Right atrium auricular region (tissue), 2 donors: ENCODE results near the gene BSN. TPM values are rescaled to one million over a fixed set of nuclear protein-coding genes. Genes with fewer than 3 reads are reported as not detected.
A peak's percentile ranks its signal among the peaks of the same experiment; 100 is the strongest.
"Not testable (repeated sequence)": the region's sequence is repeated elsewhere in the genome, so short reads cannot be mapped to it uniquely, and the experiment has no call there.

Experiments
- DNase-seq: peaks from one replicate; pipeline ENCODE4 v3.0.0-alpha.2; 2019; ENCODE audit warnings: low spot score
- H3K27ac ChIP-seq, 2 donors: fragments of 200-600 bp; sonication (generic); 1 replicate in 1 of 2; 2 replicates in 1 of 2; pipeline ENCODE4 v1.5.1; 2016 to 2019
- H3K27me3 ChIP-seq, 2 donors: fragments of 200-600 bp; sonication (generic); one replicate each; pipeline versions ENCODE4 v1.5.1 to v1.6.0; 2017 to 2019
- H3K36me3 ChIP-seq: fragments of 200-600 bp; sonication (generic); one replicate; pipeline ENCODE4 v1.5.1; 2016
- H3K4me1 ChIP-seq, 2 donors: fragments of 200-600 bp; sonication (generic); one replicate each; pipeline versions ENCODE4 v1.5.1 to v1.6.0; 2017 to 2019
- H3K4me3 ChIP-seq, 2 donors: fragments of 200-600 bp; sonication (generic); 1 replicate in 1 of 2; 2 replicates in 1 of 2; pipeline ENCODE4 v1.5.1; 2017 to 2019; ENCODE audit warnings: mild to moderate bottlenecking in 1 of 2, moderate library complexity in 1 of 2
- H3K9me3 ChIP-seq, 2 donors: fragments of 200-600 bp; sonication (generic); one replicate each; pipeline ENCODE4 v1.5.1; 2019
- CTCF ChIP-seq, 2 donors: fragments of 200-600 bp; sonication (generic); IDR thresholded peaks; one replicate each; pipeline ENCODE4 v1.5.1; 2019; ENCODE audit warnings: antibody characterized with exemption in 2 of 2
- total RNA-seq, 2 donors: library from RNA; depleted of rRNA; stranded (reverse); fragments of >200 nt; gene quantifications; one replicate each; pipeline ENCODE4 v1.1.0, GENCODE V29; 2016

The BSN gene
- total RNA-seq, 2 donors from 2014 or later = 0.41 to 0.63 TPM

GRCh38 chr3:49680493-49681231 is 126.4 kb downstream of the BSN start:
- Histone ChIP-seq H3K27ac (no peak overlapping the region), H3K9me3 (no peaks in the 10 kb centered on the region), H3K4me1 (no peaks in the 10 kb centered on the region), H3K4me3 (no peak overlapping the region), H3K36me3 (peaks cover 81% of the 10 kb centered on the region), H3K27me3 (no peaks in the 10 kb centered on the region)
- TF ChIP-seq CTCF (IDR thresholded peaks at IDR 0.05) = no peak
- no peak for DNase-seq

- no peaks in the 10 kb centered on the region for H3K27me3 ChIP-seq
- peaks cover 76% of the 10 kb centered on the region for H3K36me3 ChIP-seq
Measured at GRCh38 chr3:49681232-49681522, 126.9 kb downstream of the BSN start.

GRCh38 chr3:49681543-49681942 is 127.3 kb downstream of the BSN start:
- TF ChIP-seq CTCF (IDR thresholded peaks at IDR 0.05) = no peak
- no peaks in the 10 kb centered on the region for H3K9me3 ChIP-seq
- peaks cover 72% of the 10 kb centered on the region for H3K36me3 ChIP-seq
- H3K4me3 ChIP-seq = no peak overlapping the region
- peaks cover 0 to 7% of the 10 kb centered on the region in 2 donors for H3K4me1 ChIP-seq
- no peak overlapping the region for H3K27ac ChIP-seq
- no peaks in the 10 kb centered on the region for H3K27me3 ChIP-seq
- no peak for DNase-seq

More at GRCh38 chr3:49681232-49681522, 126.9 kb downstream of the BSN start:
- H3K4me3 ChIP-seq = no peak overlapping the region
- no peak overlapping the region for H3K27ac ChIP-seq
- peaks cover 0 to 4% of the 10 kb centered on the region in 2 donors for H3K4me1 ChIP-seq
- H3K9me3 ChIP-seq = no peaks in the 10 kb centered on the region
- TF ChIP-seq CTCF (IDR thresholded peaks at IDR 0.05) = no peak
- DNase-seq = no peak

GRCh38 chr3:49683162-49683561 is 128.9 kb downstream of the BSN start:
- H3K4me3 ChIP-seq = no peak overlapping the region
- peaks cover 56% of the 10 kb centered on the region for H3K36me3 ChIP-seq
- no peak for TF ChIP-seq CTCF (IDR thresholded peaks at IDR 0.05)
- no peaks in the 10 kb centered on the region for H3K27me3 ChIP-seq
- no peak overlapping the region for H3K27ac ChIP-seq
- H3K4me1 ChIP-seq = peaks cover 0 to 13% of the 10 kb centered on the region in 2 donors
- DNase-seq = no peak
- no peaks in the 10 kb centered on the region for H3K9me3 ChIP-seq

- DNase-seq, H3K4me3 ChIP-seq, H3K27me3 ChIP-seq, H3K27ac ChIP-seq, H3K9me3 ChIP-seq: not testable (repeated sequence)
- Histone ChIP-seq H3K36me3 (peaks cover 43% of the 10 kb centered on the region), H3K4me1 (peaks cover 0 to 23% of the 10 kb centered on the region in 2 donors)
Measured at GRCh38 chr3:49684453-49684852, 130.2 kb downstream of the BSN start.

GRCh38 chr3:49685103-49685502 is 130.8 kb downstream of the BSN start:
- DNase-seq, H3K9me3 ChIP-seq, H3K27ac ChIP-seq, H3K4me3 ChIP-seq, H3K27me3 ChIP-seq: not testable (repeated sequence)
- peaks cover 0 to 27% of the 10 kb centered on the region in 2 donors for H3K4me1 ChIP-seq
- peaks cover 38% of the 10 kb centered on the region for H3K36me3 ChIP-seq

- peak overlapping the region in 1 of 2 donors; percentile 42 for H3K4me3 ChIP-seq
- not testable (repeated sequence) for DNase-seq
Measured at GRCh38 chr3:49685846-49686245, 131.6 kb downstream of the BSN start.

GRCh38 chr3:49686346-49686745 is 132.1 kb downstream of the BSN start:
- not testable (repeated sequence) for DNase-seq, H3K9me3 ChIP-seq, H3K27me3 ChIP-seq
- Histone ChIP-seq H3K27ac (peak overlapping the region in 1 of 2 donors; percentile 21), H3K4me3 (peak overlapping the region; percentile 29 to 42), H3K4me1 (peaks cover 0 to 39% of the 10 kb centered on the region in 2 donors), H3K36me3 (peaks cover 25% of the 10 kb centered on the region)

More at GRCh38 chr3:49685846-49686245, 131.6 kb downstream of the BSN start:
- H3K9me3 ChIP-seq, H3K27me3 ChIP-seq, H3K27ac ChIP-seq: not testable (repeated sequence)
- H3K4me1 ChIP-seq = peaks cover 0 to 34% of the 10 kb centered on the region in 2 donors
- H3K36me3 ChIP-seq = peaks cover 30% of the 10 kb centered on the region

GRCh38 chr3:49686769-49687423 is 132.6 kb downstream of the BSN start:
- Histone ChIP-seq H3K27ac (peak overlapping the region; percentile 10 to 21), H3K4me1 (peaks cover 0 to 44% of the 10 kb centered on the region in 2 donors), H3K36me3 (peaks cover 20% of the 10 kb centered on the region), H3K4me3 (peak overlapping the region; percentile 29 to 42)
- H3K9me3 ChIP-seq, H3K27me3 ChIP-seq: not testable (repeated sequence)
- DNase-seq = peak; percentile 61

GRCh38 chr3:49687424-49687795 is 133.1 kb downstream of the BSN start:
- DNase-seq, H3K4me3 ChIP-seq, H3K27me3 ChIP-seq, H3K9me3 ChIP-seq: not testable (repeated sequence)
- Histone ChIP-seq H3K36me3 (peaks cover 14% of the 10 kb centered on the region), H3K4me1 (peaks cover 0 to 44% of the 10 kb centered on the region in 2 donors), H3K27ac (peak overlapping the region in 1 of 2 donors; percentile 10)
